ENCODE measurements around the gene PPT1.

The PPT1 gene

GRCh38 chr1:40105028-40105427 lies 8.0 kb upstream of the PPT1 start:
- no peak overlapping the region for H3K4me3 ChIP-seq (ENCODE audit: low read depth, low read length)
- no peak overlapping the region for H3K27ac ChIP-seq (ENCODE audit: extremely low read depth, low read depth, low read length)
- H3K9me3 ChIP-seq (ENCODE audit: control insufficient read depth, insufficient read depth, low read depth, low read length), result no peaks in the 10 kb centered on the region
- H3K36me3 ChIP-seq (ENCODE audit: control insufficient read depth in 2 of 2, insufficient read depth in 1 of 2, low read length in 2 of 2), result no peaks in the 10 kb centered on the region
- ChIA-PET POLR2A (no interaction called here), CTCF (interaction anchor here (1.2 kb wide), 1 partner anchor 15 kb away, joined by 3 read pairs; no protein-coding TSS in a partner anchor)
- no peaks in the 10 kb centered on the region for H3K4me1 ChIP-seq (ENCODE audit: control insufficient read depth, insufficient read depth, low read length)
- no peak for TF ChIP-seq ZNF518A (tag by site-specific recombination; conservative IDR thresholded peaks at IDR 0.05; ENCODE audit: low read depth)
- no peak for TF ChIP-seq ZNF391 (tag by site-specific recombination; IDR thresholded peaks at IDR 0.05; ENCODE audit: borderline replicate concordance, low read depth)
- TF ChIP-seq ZNF24 (tag by site-specific recombination; IDR thresholded peaks at IDR 0.05), result no peak
- TF ChIP-seq ZSCAN30 (tag by site-specific recombination; IDR thresholded peaks at IDR 0.05), result no peak
- TF ChIP-seq ZNF302 (tag by site-specific recombination; IDR thresholded peaks at IDR 0.05; ENCODE audit: low read depth), result no peak
- TF ChIP-seq ZNF510 (tag by site-specific recombination; IDR thresholded peaks at IDR 0.05; ENCODE audit: insufficient replicate concordance), result no peak
- no peak for TF ChIP-seq SETDB1 (IDR thresholded peaks at IDR 0.05; ENCODE audit: insufficient read length, low read length)
- no peak for TF ChIP-seq REPIN1 (tag by site-specific recombination; IDR thresholded peaks at IDR 0.05; ENCODE audit: low read depth)
- no peak for TF ChIP-seq SP3 (tag by site-specific recombination; IDR thresholded peaks at IDR 0.05)
- TF ChIP-seq ZFHX2 (tag by site-specific recombination; conservative IDR thresholded peaks at IDR 0.05), result no peak
- TF ChIP-seq ZNF488 (tag by site-specific recombination; IDR thresholded peaks at IDR 0.05), result no peak
- no peak for TF ChIP-seq ZBTB48 (tag by site-specific recombination; IDR thresholded peaks at IDR 0.05)
- no peak for TF ChIP-seq ZNF664 (tag by site-specific recombination; IDR thresholded peaks at IDR 0.05)
- TF ChIP-seq KLF16 (tag by site-specific recombination; IDR thresholded peaks at IDR 0.05), result no peak
- no peak for TF ChIP-seq ZNF571 (tag by site-specific recombination; IDR thresholded peaks at IDR 0.05)
- TF ChIP-seq PRDM10 (tag by site-specific recombination; IDR thresholded peaks at IDR 0.05), result no peak
- TF ChIP-seq ZNF704 (tag by site-specific recombination; IDR thresholded peaks at IDR 0.05), result no peak
- no peak for TF ChIP-seq ZNF121 (tag by site-specific recombination; IDR thresholded peaks at IDR 0.05)
- TF ChIP-seq ZNF48 (tag by site-specific recombination; IDR thresholded peaks at IDR 0.05), result no peak
- no peak for TF ChIP-seq ZNF645 (tag by site-specific recombination; IDR thresholded peaks at IDR 0.05)
